Muscle of back (tissue), 11 donors: ENCODE measurements around the gene PMIS2. TPM values are rescaled to one million over a fixed set of nuclear protein-coding genes. Genes with fewer than 3 reads are reported as not detected.
A peak's percentile ranks its signal among the peaks of the same experiment; 100 is the strongest.

Experiments
- DNase-seq, 3 donors: peaks; one replicate each; pipeline versions ENCODE4 v3.0.0 to v3.0.0-alpha.2; 2013
- polyA plus RNA-seq, 10 donors: library from polyadenylated mRNA; unstranded; fragments of 120-200 nt; gene quantifications; one replicate each; pipeline ENCODE4 v1.2.1, GENCODE V29; 2013; ENCODE audit not compliant: insufficient read length in 10 of 10

Gene PMIS2
- polyA plus RNA-seq, 10 donors: not detected

DNA sequence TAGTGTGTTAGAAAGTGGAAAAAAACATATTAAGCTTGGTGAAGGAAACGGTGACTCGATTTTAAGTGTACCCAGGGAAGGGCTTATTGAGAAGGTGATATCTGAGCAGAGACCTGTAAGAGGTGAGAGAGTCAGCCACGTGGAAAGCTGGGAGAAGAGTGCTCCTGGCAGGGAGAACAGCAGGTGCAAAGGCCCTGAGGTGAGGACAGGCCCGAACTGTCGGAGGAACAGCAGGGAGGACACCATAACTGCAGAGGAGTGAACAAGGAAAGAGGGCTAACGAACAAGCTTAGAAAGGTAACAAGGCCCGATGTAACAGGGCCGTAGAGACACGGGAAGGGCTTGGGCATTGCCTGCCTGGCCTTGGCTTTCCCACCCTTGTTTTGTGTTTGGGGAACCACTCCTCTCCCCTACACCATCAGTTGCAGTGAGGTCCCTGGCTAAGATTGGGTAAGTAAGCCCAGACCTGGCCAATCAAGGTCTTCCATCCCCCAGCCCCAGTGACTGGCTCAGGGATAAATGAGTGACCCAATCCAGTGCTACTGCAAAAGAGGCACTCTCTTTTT lies 29.9 kb upstream of the PMIS2 start:
- DNase-seq: no peak

DNA sequence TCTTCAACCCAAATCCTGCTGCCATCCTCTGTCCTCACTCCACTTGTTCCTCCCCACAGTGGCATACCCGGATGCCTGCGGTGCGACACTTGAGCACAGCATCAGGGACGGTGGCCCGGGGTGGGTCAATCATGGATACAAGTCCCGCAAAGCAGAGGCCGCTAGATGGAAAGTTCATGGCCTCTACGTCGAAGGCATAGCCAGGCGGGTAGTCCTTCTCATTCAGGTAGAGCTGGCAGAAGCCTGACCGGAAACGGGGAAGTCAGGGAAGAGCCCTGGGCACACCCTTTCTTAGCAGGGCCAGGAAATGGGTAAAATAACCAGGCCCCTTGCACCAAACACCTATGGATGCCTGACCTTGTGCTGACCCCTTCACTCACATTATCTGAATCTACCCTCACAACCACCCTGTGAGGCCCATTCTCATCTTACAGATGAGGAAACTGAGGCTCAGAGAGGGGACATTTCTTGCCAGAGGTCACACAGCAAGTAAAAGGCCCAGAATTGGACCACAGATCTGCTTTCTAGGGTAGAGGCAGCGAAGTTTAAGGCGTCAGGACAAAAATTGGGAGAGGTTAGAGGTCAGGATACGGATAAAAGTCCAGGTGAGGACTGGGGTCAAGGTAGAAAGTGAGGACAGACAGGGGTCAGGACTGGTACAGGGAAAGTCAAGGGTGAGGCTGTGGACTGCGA lies 29.0 kb upstream of the PMIS2 start:
- no peak for DNase-seq

DNA sequence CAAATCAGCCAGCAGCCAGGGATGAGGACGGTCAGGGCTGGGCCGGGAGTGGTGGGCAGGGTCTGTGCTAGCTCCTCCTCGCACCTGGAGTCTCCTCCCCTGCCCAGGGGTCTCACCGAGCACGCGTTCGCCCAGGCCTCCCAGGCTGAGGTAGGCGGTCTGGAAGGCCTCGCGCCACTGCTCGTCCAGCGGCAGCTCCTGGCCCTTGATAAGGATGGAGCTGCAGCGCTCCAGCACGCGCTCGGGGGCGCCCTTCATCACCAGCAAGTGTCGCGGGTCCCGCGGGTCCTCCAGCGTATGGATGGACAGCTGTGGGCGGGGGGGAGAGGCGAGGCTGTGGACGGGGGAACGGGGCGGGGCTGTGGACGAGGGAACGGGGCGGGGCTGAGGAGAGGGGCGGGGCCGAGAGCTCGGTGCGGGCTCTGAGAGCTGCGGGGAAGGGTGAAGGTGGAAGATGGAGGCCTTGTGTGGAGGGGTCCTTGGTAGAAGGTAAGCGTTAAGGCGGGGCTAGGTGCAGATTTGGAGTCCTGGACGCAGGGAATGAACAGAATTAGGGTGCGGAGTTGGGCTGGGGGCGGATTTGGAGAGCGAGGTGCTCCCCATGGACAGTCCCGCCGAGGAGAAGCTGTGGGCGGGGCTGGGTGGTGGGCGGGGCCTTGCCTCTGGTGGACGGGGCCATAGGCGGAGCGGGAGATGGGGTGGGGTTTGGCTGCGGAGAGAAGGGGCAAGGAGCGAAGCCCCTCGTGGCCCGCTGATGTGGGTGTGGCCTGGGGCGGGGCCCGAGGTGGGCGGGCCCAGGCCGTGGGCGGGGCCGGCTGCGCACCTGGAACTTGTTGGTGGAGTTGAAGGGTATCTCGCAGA lies 28.2 kb upstream of the PMIS2 start:
- DNase-seq: peak in 2 of 3 donors; percentile 27 to 49

DNA sequence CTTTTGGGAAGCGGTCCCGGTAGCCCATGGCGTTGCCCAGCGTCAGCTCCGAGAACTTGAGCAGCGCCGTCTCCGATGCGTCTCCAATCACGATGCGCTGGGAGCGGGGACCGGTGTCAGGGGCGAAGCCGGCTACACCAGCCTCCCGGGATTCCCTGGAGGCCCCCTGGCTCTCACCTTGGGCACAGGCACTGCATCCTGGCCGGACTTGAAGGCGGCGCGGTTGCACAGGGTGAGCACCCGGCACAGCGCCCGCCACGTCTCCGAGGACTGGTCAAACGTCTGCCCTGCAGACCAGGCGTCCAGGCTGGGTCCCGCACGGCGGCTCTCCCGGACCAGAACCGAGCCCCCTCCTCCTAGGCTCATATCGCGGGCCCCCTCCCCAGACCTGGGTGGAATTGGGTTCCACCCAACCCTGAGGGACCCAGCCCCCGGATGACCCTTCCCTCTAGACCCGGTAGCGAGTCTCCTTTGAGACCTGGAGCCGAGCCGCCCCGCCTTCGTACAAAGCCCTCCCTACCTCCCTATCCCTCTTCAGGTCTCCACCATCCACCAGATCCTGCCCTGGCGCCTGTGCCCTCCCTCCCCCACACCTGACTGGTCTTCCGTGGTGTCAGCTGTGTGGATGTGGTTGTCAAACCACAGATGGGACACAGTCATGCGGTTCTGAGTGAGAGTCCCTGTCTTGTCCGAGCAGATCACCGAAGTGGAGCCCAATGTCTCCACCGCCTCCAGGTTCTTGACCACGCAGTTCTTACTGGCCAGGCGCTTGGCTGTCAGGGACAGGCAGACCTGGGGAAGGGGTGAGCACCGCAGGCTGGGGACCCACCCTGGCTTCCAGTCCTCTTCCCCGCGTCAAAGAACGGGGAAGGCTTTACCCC lies 27.3 kb upstream of the PMIS2 start:
- DNase-seq: no peak

DNA sequence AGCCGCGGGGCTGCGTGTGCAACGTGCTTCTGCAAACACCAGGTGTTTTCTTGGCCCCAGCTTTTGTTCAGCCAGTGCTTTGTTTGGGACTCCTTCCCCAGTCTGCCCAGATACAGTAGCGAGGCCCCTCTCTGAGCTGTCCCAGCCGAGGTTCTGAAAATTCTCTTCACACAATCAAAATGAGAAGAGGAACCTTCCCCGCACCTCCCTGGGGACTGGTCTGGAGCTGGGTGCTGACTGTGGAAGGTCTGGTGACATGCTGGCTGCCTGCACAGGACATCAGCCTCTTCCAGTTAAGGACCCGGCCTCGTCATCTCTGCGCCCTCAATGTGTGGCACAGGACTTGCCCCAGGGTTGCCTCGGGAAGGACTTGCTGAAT lies 26.7 kb upstream of the PMIS2 start:
- DNase-seq: no peak

DNA sequence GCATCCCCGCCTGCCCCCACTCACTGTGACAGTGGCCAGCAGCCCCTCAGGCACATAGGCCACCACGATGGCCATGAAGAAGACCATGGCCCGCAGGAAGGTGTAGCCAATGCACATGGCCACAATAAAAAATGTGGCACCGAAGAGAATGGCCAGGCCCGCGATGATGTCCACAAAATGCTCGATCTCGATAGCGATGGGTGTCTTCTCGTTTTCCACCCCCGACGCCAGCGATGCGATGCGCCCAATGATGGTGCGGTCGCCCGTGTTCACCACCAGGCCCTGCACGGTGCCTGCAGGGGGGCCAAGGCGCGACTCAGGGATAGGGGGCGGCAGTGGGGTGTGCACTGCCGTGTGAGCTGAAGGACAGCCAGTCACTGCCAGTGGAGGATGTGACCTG lies 26.2 kb upstream of the PMIS2 start:
- no peak for DNase-seq

DNA sequence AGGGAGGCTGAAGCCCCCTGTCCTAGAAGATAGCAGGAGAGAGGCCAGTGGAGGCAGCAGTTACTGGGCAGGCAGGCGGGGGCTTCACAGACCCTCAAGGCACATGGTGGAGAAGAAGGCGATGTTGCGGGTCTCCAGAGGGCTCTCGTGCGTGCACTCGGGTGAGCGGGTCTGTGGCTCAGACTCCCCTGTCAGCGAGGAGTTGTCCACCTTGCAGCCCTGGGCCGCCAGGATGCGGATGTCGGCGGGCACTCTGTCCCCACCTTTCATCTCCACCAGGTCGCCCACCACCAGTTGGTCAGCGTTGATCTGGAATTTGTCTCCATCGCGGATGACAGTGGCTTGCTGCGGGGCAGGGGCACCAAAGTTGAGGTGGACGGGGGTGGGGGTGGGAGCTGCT lies 25.7 kb upstream of the PMIS2 start:
- DNase-seq: no peak

DNA sequence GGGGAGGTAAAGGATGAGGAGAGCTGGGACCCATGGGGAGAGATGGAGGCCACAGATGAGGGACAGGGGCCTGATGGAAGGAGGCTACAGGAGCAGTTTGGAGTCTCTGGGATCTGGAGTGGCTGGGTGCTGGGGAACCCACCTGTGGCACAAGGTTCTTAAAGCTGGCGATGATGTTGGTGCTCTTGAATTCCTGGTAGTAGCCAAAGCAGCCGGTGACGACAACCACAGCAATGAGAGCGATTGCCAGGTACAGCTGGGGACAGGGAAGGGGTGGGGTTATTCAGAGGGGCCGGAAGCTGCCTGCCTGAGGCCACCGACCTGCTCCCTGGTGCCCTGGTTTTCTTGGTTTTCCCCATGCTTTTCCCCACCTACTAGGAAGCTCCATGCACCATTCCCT lies 25.3 kb upstream of the PMIS2 start:
- no peak for DNase-seq

DNA sequence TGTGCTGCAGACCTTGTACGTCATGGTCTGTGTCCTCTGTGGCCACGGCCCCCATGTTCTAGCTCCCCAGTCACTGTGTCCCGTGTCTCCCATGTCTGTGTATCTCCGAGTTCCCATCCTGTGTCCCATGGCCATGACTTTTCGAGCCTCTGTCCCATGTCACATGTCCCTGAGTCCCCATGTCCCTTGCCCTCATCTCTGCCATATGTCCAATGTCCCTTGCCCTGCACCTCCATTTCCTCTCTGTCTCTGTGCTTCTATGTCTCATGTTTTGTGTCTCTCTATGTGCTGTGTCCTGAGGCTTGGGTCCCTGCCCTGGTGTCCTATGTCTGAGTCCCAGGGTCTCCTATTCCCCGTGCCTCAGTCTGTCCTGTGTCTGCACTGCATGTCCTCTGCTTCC lies 24.5 kb upstream of the PMIS2 start:
- no peak for DNase-seq

DNA sequence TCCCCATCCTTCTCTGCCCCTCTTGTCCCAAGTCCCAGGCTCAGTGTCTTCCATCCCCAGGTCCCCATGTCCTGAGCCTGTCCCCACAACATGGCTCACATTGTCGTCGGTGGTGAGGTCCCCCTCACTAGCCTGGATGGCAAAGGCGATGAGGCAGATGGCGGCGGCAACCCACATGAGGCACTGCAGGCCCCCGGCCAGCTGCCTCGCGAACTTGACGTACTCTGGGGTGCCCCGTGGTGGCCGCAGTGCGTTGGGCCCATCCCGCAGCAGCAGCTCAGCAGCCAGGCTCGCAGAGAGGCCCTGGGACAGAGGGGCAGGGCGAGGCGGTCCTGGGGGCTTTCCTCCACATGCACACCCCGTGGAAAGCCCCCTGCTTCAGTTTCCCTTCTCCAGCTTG lies 23.6 kb upstream of the PMIS2 start:
- no peak for DNase-seq

DNA sequence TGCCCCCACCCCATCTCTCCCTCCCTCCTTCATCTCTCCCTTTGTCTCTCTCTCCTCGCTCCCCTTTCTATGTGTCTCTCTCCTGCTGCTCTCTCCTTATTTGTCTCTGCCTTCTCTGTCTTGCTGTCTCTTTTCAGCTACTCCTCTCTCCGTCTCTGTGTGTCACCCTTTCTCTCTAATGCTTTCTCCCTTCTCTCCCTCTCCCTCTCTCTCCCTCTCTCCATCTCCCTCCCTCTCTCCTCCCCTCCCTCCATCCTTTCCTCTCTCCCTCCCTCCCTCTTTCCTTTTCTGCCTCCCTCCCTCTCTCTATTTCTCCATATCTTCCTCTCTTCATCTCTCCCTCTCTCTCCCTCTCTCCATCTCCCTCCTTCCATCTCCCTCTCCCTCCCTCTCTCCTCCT lies 23.2 kb upstream of the PMIS2 start:
- DNase-seq: no peak

DNA sequence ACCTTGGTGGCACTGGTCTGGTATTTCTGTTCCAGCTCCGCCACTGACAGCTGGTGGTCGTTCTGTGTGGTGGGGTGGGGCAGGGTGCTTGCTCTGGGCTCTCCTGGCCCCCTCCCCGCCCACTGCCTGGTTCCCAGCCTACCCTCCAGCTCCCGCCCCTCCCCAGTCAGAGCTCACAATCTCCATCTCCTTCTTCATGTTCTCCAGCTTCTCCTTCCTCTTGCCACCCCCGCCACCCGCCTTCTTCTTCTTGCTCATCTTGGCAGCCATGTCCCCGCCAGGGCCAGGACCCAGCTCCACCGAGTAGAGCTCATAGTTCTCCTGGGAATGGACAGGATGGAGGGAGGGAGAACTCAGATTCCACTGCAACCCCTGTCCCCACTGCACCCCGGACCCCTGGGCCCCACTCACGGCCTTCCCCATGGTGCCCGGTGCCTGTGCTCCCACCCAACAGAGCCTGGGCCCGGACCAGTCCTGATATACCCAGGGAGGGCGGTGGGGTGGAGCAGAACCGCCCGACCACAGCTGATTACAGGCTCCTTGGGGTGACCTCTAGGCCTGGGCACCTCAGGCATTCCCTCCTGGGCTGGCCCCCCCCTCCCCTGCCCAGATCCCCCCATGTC lies 22.7 kb upstream of the PMIS2 start, which contains the start of gene ATP4A:
ATP4A (minus strand) TSS at position 452 of the 623 bp plus-strand sequence; CDS start at position 423, 29 bp downstream.
- no peak for DNase-seq

DNA sequence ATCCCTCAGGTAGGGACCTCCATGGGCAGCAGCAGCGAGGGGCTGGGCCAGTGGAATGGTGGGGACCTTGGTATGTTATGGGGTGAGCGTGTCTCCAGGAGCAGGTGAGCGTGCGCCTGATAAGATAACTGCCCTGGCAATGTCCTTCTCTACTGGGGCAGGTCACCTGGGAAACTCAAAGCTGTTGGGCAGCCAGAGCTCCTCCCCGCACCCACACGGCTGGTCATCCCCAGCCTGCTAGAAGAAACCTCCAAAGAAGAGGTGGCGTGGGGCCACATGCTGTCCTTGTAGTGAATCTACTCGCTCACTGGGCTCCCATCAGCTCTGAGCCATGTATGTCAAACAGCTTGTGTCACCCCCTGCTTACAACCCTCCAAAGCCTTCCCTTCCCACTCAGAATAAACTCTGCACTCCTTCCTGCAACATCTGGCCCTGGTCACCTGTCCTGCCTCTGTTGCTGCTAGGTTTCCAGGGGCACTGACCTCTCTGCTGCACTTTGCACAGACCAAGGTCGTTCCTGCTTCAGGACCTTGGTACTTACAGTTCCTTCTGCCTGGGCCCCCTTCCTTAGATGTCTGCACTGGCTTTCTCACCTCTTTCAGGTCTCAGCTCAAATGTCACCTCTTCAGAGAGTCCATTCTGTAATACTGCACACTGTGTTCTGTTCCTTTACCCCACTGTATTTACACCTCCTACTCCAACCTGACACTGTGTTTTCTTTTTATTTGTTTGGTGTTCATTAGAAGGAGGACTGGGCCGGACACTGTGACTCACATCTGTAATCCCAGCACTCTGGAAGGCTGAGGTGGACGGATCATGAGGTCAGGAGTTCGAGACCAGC lies 20.7 kb upstream of the PMIS2 start:
- DNase-seq: no peak

DNA sequence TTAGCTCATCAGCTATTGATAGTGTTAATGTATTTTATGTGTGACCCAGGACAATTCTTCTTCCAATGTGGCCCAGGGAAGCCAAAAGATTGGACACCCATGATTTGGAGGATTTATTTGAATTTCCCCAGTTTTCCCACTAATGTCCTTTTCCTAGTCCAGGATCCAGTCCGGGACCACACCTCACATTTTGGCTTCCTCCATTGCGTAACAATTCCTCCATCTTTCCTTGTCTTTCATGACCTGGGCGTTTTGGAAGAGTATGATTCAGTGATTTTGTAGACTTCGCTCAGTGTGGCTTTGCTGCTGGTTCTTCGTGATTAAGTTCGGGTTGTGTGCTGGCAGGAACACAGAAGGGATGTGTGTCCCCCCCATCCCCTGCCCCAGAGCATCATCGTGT lies 19.2 kb upstream of the PMIS2 start:
- DNase-seq: no peak

DNA sequence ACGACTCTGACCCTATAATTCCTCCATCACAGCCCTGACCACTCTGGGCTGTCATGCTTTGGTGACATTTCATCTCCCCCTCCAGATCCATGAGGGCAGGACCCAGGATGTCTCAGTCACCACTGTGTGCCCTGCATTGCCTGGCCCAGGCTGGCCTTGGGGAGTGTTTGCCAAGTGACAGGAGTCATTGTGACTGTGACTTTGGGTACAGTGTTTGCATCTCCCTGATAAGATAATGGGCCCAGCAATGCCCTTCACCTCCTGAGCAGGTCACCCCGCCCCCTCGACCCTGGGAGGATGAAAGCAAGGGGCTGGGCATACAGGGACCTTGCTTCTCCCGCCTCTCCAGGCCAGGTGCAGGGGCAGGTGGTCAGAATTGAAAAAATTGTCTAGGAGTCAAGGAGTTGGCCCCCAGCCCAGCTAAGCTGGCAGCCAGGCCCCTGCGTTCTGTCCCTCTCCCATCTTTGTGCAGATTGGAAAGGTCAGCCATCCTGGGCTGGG lies 16.6 kb upstream of the PMIS2 start:
- no peak for DNase-seq

DNA sequence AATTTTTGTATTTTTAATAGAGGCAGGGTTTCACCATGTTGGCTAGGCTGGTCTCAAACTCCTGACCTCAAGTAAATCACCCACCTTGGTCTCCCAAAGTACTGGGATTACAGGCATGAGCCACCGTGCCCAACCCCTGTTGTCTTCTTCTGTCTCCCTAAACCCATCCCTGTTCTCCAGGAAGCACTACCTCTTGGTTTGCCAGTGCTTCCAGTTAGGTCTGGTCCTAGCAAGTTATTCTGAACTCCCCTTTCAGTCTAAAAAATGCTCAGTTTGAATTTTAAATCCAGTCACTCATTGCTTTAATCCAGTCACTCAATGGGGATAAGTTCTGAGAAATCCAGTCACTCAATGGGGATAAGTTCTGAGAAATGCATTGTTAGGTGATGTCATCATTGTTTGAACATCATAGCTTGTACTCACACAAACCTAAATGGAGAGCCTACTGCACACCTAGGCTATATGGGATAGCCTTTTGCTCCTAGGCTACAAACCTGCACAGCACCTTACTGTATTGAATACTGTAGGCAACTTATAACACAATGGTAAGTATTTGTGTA lies 14.5 kb upstream of the PMIS2 start:
- DNase-seq: no peak

DNA sequence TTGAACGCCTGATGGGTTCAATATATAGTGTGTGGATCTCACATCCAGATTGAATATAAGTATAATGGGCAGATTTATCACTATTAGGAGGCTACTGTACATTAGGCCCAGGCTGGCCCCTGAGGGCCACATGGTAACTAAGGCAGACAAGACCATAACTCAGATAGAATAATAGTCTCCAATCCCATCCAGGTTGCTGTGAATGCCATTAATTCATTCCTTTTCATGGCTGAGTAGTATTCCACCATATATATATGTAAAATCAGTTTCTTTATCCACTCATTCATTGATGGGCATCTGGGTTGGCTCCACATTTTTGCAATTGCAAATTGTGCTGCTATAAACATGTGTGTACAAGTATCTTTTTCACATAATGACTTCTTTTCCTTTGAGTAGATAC lies 8.1 kb upstream of the PMIS2 start:
- no peak for DNase-seq

DNA sequence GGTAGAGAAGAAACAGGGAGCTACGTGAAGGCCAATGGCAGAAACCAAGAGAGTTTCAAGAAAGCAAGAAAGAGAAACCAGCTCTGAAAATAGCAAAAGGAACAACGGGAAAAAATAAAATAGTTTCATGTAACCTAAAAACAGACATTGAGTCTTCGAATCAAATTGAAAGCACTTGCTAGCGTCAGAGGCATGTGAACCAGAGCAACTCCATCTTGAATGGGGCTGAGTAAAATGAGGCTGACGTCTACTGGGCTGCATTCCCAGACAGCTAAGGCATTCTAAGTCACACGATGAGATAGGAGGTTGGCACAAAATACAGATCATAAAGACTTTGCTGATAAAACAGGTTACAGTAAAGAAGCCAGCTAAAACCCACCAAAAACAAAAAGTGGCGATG lies 7.3 kb upstream of the PMIS2 start:
- no peak for DNase-seq

DNA sequence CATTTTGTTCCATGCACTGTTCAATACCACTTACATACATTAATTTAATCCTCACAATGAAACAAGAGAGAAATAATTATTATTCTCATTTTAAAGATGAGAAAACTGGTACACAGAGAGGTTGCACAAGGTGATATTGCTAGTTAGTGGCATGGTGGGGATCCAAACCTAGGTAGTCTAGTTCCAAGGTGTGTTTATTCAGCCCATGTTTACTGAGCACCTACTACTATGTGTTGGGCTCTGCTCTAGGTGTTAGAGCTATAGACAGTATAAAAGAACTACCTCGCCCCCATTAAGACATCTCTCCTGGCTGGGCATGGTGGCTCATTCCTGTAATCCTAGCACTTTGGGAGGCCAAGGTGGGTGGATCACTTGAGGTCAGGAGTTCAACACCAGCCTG lies 3.2 kb upstream of the PMIS2 start:
- no peak for DNase-seq

DNA sequence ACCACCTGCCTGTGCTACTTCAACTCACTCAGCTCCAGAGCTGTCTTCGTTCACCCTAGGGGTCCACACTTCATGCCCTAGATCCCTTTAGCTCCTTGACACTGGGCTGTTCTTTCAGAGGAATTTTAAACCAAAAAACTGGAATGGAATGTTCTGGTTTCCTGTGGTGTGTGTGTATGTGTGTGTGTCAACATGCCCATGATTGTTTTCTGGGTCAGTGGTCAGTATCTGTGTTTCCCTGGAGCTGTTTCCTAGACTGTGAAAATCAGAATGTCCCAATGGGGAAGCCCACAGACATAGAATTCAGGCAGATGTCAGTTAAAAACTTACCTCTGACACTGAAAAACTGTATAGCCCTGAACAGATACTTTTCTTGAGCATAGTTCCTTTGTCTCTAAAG lies 1.3 kb downstream of the PMIS2 start:
- no peak for DNase-seq
